Esophagus muscularis mucosa (tissue), 4 donors: ENCODE results near the gene CAMTA1. TPM values are rescaled to one million over a fixed set of nuclear protein-coding genes. Genes with fewer than 3 reads are reported as not detected.

ENCODE experiments used
- DNase-seq: peaks from one replicate; pipeline ENCODE4 v3.0.0-alpha.2; 2017; ENCODE audit errors: extremely low spot score
- H3K27ac ChIP-seq, 4 donors: fragments of 200-600 bp; sonication (generic); replicated peaks in 1 of 4; 1 replicate in 3 of 4; 2 replicates in 1 of 4; pipeline ENCODE4 v1.5.1; 2016 to 2019; ENCODE audit warnings: mild to moderate bottlenecking in 1 of 4
- H3K27me3 ChIP-seq, 4 donors: fragments of 200-600 bp; sonication (generic); one replicate each; pipeline versions ENCODE4 v1.5.1 to v1.6.0; 2016 to 2019
- H3K36me3 ChIP-seq, 4 donors: fragments of 200-600 bp; sonication (generic); one replicate each; pipeline ENCODE4 v1.5.1; 2016 to 2019
- H3K4me1 ChIP-seq, 4 donors: fragments of 200-600 bp; sonication (generic); one replicate each; pipeline ENCODE4 v1.5.1; 2016 to 2019
- H3K4me3 ChIP-seq, 4 donors: fragments of 200-600 bp; sonication (generic); 1 replicate in 2 of 4; 2 replicates in 2 of 4; pipeline ENCODE4 v1.5.1; 2016 to 2019; ENCODE audit warnings: mild to moderate bottlenecking in 4 of 4, moderate library complexity in 1 of 4
- H3K9me3 ChIP-seq, 4 donors: fragments of 200-600 bp; sonication (generic); 1 replicate in 3 of 4; 2 replicates in 1 of 4; pipeline ENCODE4 v1.5.1; 2016 to 2019
- EP300 ChIP-seq: sonication (generic); formaldehyde crosslinking; IDR thresholded peaks from one replicate; pipeline ENCODE4 v1.6.1; 2017; ENCODE audit warnings: antibody characterized with exemption
- POLR2A ChIP-seq: fragments of 450-650 bp; IDR thresholded peaks from one replicate; pipeline ENCODE4 v1.6.1; 2017; ENCODE audit warnings: antibody characterized with exemption, moderate library complexity, mild to moderate bottlenecking, low read depth
- POLR2AphosphoS5 ChIP-seq, 2 donors: sonication (generic); formaldehyde crosslinking; IDR thresholded peaks; one replicate each; pipeline ENCODE4 v1.6.1; 2017; ENCODE audit warnings: antibody characterized with exemption in 2 of 2
- WGBS: methylation state at CpG from one replicate; pipeline ENCODE4 v1.1.5; 2018; 5-methylcytosine and 5-hydroxymethylcytosine counted together
- intact Hi-C: fragments of 100-400 bp; cut with DNase I; formaldehyde crosslinking; loops from one replicate; pipeline ENCODE4 v1.15.1; 2023
- total RNA-seq, 4 donors: library from RNA; depleted of rRNA; stranded (reverse); fragments of >200 nt; gene quantifications; one replicate each; pipeline versions ENCODE4 v1.1.0 to v1.2.1, GENCODE V29; 2016
- TF ChIP-seq, protein P1 (sequence below), 3 experiments: fragments of 200-600 bp in 2 of 3; fragments of 450-650 bp in 1 of 3; sonication (generic) in 2 of 3; IDR thresholded peaks; one replicate each; pipeline ENCODE4 v1.5.1; 2017 to 2019; ENCODE audit warnings: antibody characterized with exemption in 3 of 3, mild to moderate bottlenecking in 2 of 3, moderate library complexity in 1 of 3

CAMTA1 gene
- total RNA-seq, 4 donors from 2014 or later = 109 to 226 (median 139) TPM

DNA sequence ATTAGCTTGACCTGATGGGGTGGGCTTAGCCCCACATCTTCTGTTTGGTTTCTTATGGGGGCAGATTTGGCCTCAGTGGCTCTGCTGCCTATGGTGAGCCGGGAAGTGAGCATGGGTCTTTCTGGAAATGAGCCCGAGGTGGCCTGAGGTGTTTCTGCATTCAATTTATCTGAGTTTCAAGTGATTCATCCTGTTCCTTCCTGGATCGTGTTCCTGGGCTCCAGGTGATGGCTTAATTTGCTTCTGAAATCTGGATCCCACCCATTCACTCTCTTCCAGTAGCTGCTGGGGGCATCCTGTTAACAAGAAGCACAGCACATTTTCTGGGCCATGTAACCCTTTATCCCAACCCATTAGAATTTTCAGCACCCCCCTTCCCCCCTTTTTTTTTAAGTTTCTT is 324.6 kb downstream of the CAMTA1 start:
- Histone ChIP-seq H3K27ac (no peak overlapping the region), H3K9me3 (no peaks in the 10 kb centered on the region), H3K4me1 (no peaks in the 10 kb centered on the region), H3K36me3 (no peaks in the 10 kb centered on the region), H3K4me3 (no peak overlapping the region), H3K27me3 (peaks cover 0 to 39% (median 0%) of the 10 kb centered on the region in 4 donors)
- 75% methylated on average over 3 of the region's 3 CpGs for WGBS
- no peak for TF ChIP-seq POLR2AphosphoS5 (IDR thresholded peaks at IDR 0.05)
- no peak for TF ChIP-seq POLR2A
- TF ChIP-seq, protein P1, sequence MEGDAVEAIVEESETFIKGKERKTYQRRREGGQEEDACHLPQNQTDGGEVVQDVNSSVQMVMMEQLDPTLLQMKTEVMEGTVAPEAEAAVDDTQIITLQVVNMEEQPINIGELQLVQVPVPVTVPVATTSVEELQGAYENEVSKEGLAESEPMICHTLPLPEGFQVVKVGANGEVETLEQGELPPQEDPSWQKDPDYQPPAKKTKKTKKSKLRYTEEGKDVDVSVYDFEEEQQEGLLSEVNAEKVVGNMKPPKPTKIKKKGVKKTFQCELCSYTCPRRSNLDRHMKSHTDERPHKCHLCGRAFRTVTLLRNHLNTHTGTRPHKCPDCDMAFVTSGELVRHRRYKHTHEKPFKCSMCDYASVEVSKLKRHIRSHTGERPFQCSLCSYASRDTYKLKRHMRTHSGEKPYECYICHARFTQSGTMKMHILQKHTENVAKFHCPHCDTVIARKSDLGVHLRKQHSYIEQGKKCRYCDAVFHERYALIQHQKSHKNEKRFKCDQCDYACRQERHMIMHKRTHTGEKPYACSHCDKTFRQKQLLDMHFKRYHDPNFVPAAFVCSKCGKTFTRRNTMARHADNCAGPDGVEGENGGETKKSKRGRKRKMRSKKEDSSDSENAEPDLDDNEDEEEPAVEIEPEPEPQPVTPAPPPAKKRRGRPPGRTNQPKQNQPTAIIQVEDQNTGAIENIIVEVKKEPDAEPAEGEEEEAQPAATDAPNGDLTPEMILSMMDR (IDR thresholded peaks at IDR 0.05) = no peak
- no peak for TF ChIP-seq EP300
- intact Hi-C loops = no loop called here
- DNase-seq = no peak

DNA sequence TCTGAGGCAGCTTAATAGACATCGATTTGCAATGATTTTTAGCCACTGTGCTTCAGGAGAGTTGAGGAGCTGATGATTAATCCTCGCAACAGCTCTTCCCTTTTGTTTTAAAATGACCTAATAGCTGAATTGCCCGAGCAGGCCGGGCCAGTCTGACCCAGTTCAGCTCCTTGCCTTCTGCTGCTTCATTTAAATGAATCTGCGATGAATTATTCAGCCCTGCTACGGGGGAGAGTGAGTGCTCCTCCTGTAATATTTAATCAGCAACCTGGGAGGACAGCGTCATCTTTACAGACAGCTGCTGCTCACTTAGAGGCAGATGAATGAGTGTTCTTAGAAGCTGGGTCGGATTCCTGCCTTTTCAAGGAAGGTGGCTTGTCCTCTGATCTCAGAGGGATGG is 325.1 kb downstream of the CAMTA1 start:
- intact Hi-C loops = no loop called here
- Histone ChIP-seq H3K27me3 (peaks cover 0 to 39% (median 0%) of the 10 kb centered on the region in 4 donors), H3K27ac (no peak overlapping the region), H3K9me3 (no peaks in the 10 kb centered on the region), H3K4me3 (no peak overlapping the region), H3K36me3 (no peaks in the 10 kb centered on the region), H3K4me1 (no peaks in the 10 kb centered on the region)
- TF ChIP-seq, protein P1 (IDR thresholded peaks at IDR 0.05) = no peak
- TF ChIP-seq POLR2AphosphoS5 (IDR thresholded peaks at IDR 0.05) = no peak
- TF ChIP-seq EP300 = no peak
- TF ChIP-seq POLR2A = no peak
- no peak for DNase-seq
- 71% methylated on average over 8 of the region's 8 CpGs for WGBS

DNA sequence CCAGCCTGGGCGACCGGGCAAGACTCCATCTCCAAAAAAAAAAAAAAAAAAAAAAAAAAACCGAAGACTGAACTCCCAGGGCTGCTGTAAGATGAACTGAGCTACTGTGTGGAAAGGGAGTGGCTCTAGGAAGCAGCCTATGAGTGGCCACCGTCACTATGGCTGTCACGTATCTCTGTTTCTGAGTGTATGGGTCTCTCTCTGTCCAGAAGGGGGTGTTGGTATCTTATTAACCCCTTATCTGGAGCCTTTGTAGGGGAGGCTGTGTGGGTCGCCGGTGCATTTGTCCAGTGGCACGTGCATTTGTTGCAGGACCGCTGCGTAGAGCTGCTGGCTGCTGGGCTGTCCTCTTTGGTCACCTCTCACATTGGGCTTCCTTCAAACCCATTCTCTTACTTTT is 326.6 kb downstream of the CAMTA1 start:
- intact Hi-C loops = no loop called here
- H3K27me3 ChIP-seq = peaks cover 0 to 38% (median 0%) of the 10 kb centered on the region in 4 donors
- H3K4me1 ChIP-seq = no peaks in the 10 kb centered on the region
- no peak for DNase-seq
- 76% methylated on average over 10 of the region's 10 CpGs for WGBS
- H3K27ac ChIP-seq = no peak overlapping the region
- H3K36me3 ChIP-seq = no peaks in the 10 kb centered on the region
- TF ChIP-seq, protein P1 (IDR thresholded peaks at IDR 0.05) = no peak
- TF ChIP-seq EP300 (no peak), POLR2A (no peak)
- no peak overlapping the region for H3K4me3 ChIP-seq
- no peaks in the 10 kb centered on the region for H3K9me3 ChIP-seq

DNA sequence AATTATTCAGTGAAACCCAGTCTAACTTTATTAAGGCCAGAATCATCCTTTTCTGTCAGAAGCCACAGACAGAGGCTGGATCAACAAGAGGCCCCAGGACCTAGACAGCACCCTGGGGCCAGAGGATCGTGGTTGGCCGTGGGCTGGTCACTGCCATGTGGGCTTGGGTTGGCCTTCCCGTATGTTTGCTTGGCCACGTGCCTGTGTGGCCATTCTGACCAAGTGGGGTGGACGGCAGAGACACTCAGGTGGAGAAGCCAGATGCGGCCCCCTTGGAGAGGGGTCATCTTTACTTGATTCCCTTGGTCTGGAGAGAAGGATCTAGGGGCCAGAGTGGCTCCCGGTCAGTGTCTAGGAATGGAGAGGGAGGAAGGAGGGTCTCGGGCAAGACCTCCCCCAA is 327.9 kb downstream of the CAMTA1 start:
- 89% methylated on average over 7 of the region's 8 CpGs for WGBS
- Histone ChIP-seq H3K9me3 (no peaks in the 10 kb centered on the region), H3K4me1 (peaks cover 0 to 6% (median 0%) of the 10 kb centered on the region in 4 donors), H3K36me3 (no peaks in the 10 kb centered on the region), H3K27ac (no peak overlapping the region), H3K4me3 (no peak overlapping the region), H3K27me3 (peaks cover 0 to 26% (median 0%) of the 10 kb centered on the region in 4 donors)
- no peak for DNase-seq
- intact Hi-C loops = no loop called here
- no peak for TF ChIP-seq EP300
- TF ChIP-seq POLR2AphosphoS5 (IDR thresholded peaks at IDR 0.05) = no peak
- TF ChIP-seq POLR2A = no peak
- TF ChIP-seq, protein P1 (IDR thresholded peaks at IDR 0.05) = no peak

DNA sequence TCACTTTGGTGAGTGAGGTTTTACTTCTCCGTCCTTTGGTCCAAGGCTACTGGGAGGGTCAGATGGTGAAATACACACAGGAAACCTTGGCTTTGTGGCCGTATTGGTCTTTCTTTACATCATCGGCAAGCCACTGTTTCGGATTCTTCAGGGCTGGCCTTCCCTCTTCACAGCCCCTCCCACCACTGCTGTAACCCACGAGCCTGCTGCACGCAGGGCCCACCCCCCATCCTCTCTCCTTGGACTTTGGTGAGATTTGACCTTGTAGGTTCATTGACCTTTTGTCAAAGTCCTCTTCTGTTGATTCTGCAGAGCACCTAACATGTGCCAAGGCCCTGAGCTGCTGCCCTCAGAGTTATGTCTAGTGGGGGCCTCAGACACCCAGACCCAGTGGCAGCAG is 328.6 kb downstream of the CAMTA1 start:
- intact Hi-C loops = no loop called here
- no peak overlapping the region for H3K4me3 ChIP-seq
- no peak overlapping the region for H3K27ac ChIP-seq
- peaks cover 0 to 19% (median 0%) of the 10 kb centered on the region in 4 donors for H3K27me3 ChIP-seq
- TF ChIP-seq, protein P1 (IDR thresholded peaks at IDR 0.05) = no peak
- TF ChIP-seq POLR2A = no peak
- no peak for TF ChIP-seq EP300
- TF ChIP-seq POLR2AphosphoS5 (IDR thresholded peaks at IDR 0.05) = no peak
- peaks cover 0 to 6% (median 0%) of the 10 kb centered on the region in 4 donors for H3K4me1 ChIP-seq
- no peak for DNase-seq
- WGBS = 72% methylated on average over 6 of the region's 6 CpGs
- H3K9me3 ChIP-seq = no peaks in the 10 kb centered on the region
- H3K36me3 ChIP-seq = no peaks in the 10 kb centered on the region
